ENCODE measurements around the gene CCM2.
"Not testable (repeated sequence)": the region's sequence is repeated elsewhere in the genome, so short reads cannot be mapped to it uniquely, and the experiment has no call there.

Gene CCM2

GRCh38 chr7:45020915-45021314 is 20.9 kb downstream of the CCM2 start:
- no peak overlapping the region for H3K4me3 ChIP-seq (ENCODE audit: low read length)
- WGBS, result 96% methylated on average over 5 of the region's 5 CpGs
- H3K27me3 ChIP-seq (ENCODE audit: insufficient read depth, low read length), result no peaks in the 10 kb centered on the region
- H3K9me3 ChIP-seq (ENCODE audit: insufficient read depth, low read depth, low read length), result no peaks in the 10 kb centered on the region; the same call in 1 of the 2 replicates
- no peak overlapping the region for H3K9ac ChIP-seq (ENCODE audit: low read depth, low read length)
- no peak overlapping the region for H3K27ac ChIP-seq (ENCODE audit: low read depth, low read length)
- no peaks in the 10 kb centered on the region; the same call in 1 of the 2 replicates for H3K36me3 ChIP-seq (ENCODE audit: insufficient read depth, low read length)
- no peaks in the 10 kb centered on the region for H3K4me1 ChIP-seq (ENCODE audit: insufficient read depth, low read length)

- no peak overlapping the region for H3K27ac ChIP-seq (ENCODE audit: low read depth, low read length)
- no peak overlapping the region for H3K4me3 ChIP-seq (ENCODE audit: low read length)
- 85% methylated on average over 3 of the region's 3 CpGs for WGBS
- no peak overlapping the region for H3K9ac ChIP-seq (ENCODE audit: low read depth, low read length)
- no peaks in the 10 kb centered on the region for H3K27me3 ChIP-seq (ENCODE audit: insufficient read depth, low read length)
- H3K4me1 ChIP-seq (ENCODE audit: insufficient read depth, low read length), result no peaks in the 10 kb centered on the region
- no peaks in the 10 kb centered on the region; the same call in 1 of the 2 replicates for H3K36me3 ChIP-seq (ENCODE audit: insufficient read depth, low read length)
- H3K9me3 ChIP-seq (ENCODE audit: insufficient read depth, low read depth, low read length), result no peaks in the 10 kb centered on the region; the same call in 1 of the 2 replicates
Observed at GRCh38 chr7:45021604-45022296, 21.7 kb downstream of the CCM2 start.

DNA sequence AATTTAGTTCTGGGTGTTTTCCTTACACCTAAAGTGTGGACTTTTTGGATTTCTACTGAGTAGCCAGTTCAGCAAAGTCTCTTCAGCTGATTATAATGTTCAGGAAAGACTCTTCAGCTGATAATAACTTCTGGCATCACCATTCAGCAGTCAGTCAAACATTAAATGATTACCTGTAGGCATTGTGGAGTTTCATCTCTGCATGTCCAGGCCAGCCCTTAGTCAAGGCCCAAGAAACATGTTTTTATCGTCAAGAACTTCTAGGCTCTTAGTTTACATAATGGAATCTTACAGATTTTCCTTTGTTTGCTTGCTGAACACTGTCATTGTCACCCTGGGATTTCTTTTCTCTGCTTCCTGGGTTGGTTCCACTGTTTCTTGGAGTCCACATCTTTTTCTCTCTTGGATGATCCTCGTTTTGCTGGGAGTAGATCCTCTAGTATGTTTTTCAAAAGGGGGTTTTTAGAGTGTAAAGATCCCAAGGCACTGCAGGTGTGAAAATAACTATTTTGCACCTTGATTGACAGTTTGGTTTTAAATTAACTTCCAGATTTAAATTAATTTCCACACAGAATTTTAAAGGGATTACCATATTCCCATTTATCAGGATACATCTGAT is 24.2 kb downstream of the CCM2 start:
- no peak overlapping the region for H3K4me3 ChIP-seq (ENCODE audit: low read length)
- no peaks in the 10 kb centered on the region for H3K27me3 ChIP-seq (ENCODE audit: insufficient read depth, low read length)
- no peaks in the 10 kb centered on the region for H3K9me3 ChIP-seq (ENCODE audit: insufficient read depth, low read depth, low read length)
- H3K9ac ChIP-seq (ENCODE audit: low read depth, low read length), result no peak overlapping the region
- no peak overlapping the region for H3K27ac ChIP-seq (ENCODE audit: low read depth, low read length)
- H3K36me3 ChIP-seq (ENCODE audit: insufficient read depth, low read length), result no peaks in the 10 kb centered on the region; the same call in 1 of the 2 replicates
- no peaks in the 10 kb centered on the region for H3K4me1 ChIP-seq (ENCODE audit: insufficient read depth, low read length)
- WGBS, result 78% methylated on average over 2 of the region's 2 CpGs

DNA sequence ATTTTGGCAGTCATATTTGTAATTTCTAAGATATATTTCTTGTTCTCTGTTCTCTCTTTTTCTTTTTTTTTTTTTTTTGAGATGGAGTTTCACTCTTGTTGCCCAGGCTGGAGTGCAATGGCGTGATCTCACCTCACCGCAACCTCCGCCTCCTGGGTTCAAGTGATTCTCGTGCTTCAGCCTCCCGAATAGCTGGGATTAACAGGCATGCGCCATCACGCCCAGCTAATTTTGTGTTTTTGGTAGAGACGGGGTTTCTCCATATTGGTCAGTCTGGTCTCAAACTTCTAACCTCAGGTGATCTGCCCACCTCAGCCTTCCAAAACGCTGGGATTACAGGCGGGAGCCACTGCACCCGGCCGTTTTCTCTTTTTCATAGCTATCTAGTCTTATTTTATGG is 25.5 kb downstream of the CCM2 start:
- 97% methylated on average over 10 of the region's 12 CpGs for WGBS
- not testable (repeated sequence) for H3K4me1 ChIP-seq (ENCODE audit: insufficient read depth, low read length); H3K9me3 ChIP-seq (ENCODE audit: insufficient read depth, low read depth, low read length); H3K36me3 ChIP-seq (ENCODE audit: insufficient read depth, low read length); H3K4me3 ChIP-seq (ENCODE audit: low read length); H3K27me3 ChIP-seq (ENCODE audit: insufficient read depth, low read length); H3K9ac ChIP-seq (ENCODE audit: low read depth, low read length); H3K27ac ChIP-seq (ENCODE audit: low read depth, low read length)

- H3K9me3 ChIP-seq (ENCODE audit: insufficient read depth, low read depth, low read length), result no peaks in the 10 kb centered on the region
- no peak overlapping the region for H3K4me3 ChIP-seq (ENCODE audit: low read length)
- H3K36me3 ChIP-seq (ENCODE audit: insufficient read depth, low read length), result no peaks in the 10 kb centered on the region; the same call in 1 of the 2 replicates
- 90% methylated on average over 1 of the region's 1 CpG for WGBS
- H3K27me3 ChIP-seq (ENCODE audit: insufficient read depth, low read length), result no peaks in the 10 kb centered on the region
- H3K4me1 ChIP-seq (ENCODE audit: insufficient read depth, low read length), result no peaks in the 10 kb centered on the region
- H3K27ac ChIP-seq (ENCODE audit: low read depth, low read length), result no peak overlapping the region
- no peak overlapping the region for H3K9ac ChIP-seq (ENCODE audit: low read depth, low read length)
Observed at GRCh38 chr7:45026013-45026412, 26.0 kb downstream of the CCM2 start.

- Histone ChIP-seq H3K4me3 (ENCODE audit: low read length) (no peak overlapping the region), H3K27ac (ENCODE audit: low read depth, low read length) (no peak overlapping the region), H3K27me3 (ENCODE audit: insufficient read depth, low read length) (no peaks in the 10 kb centered on the region), H3K36me3 (ENCODE audit: insufficient read depth, low read length) (no peaks in the 10 kb centered on the region; the same call in 1 of the 2 replicates), H3K9me3 (ENCODE audit: insufficient read depth, low read depth, low read length) (no peaks in the 10 kb centered on the region), H3K4me1 (ENCODE audit: insufficient read depth, low read length) (peaks cover 2% of the 10 kb centered on the region; the same call in 1 of the 2 replicates), H3K9ac (ENCODE audit: low read depth, low read length) (no peak overlapping the region)
- WGBS, result 96% methylated on average over 10 of the region's 10 CpGs
Observed at GRCh38 chr7:45026984-45027773, 27.2 kb downstream of the CCM2 start.

DNA sequence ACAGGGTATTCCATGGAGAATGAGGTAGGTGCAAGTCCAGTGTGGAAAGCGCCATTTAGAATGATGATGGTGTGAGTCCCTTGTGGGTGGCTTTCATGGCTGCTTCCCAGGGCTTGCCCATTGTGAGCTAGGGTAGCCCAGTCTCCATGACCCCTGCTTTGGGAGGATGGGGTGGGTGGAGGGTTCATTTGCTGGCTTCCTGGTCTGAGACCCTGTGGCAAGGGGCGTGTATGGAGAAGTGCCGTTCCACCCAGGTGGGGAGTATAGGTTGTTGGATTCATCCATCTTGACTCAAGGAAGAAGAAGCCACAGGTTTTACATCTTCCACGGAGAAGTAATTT is 27.7 kb downstream of the CCM2 start:
- 95% methylated on average over 4 of the region's 4 CpGs for WGBS
- Histone ChIP-seq H3K27me3 (ENCODE audit: insufficient read depth, low read length) (no peaks in the 10 kb centered on the region), H3K9me3 (ENCODE audit: insufficient read depth, low read depth, low read length) (no peaks in the 10 kb centered on the region), H3K9ac (ENCODE audit: low read depth, low read length) (no peak overlapping the region), H3K27ac (ENCODE audit: low read depth, low read length) (no peak overlapping the region), H3K4me1 (ENCODE audit: insufficient read depth, low read length) (peaks cover 2% of the 10 kb centered on the region; the same call in 1 of the 2 replicates), H3K4me3 (ENCODE audit: low read length) (no peak overlapping the region), H3K36me3 (ENCODE audit: insufficient read depth, low read length) (no peaks in the 10 kb centered on the region; the same call in 1 of the 2 replicates)

DNA sequence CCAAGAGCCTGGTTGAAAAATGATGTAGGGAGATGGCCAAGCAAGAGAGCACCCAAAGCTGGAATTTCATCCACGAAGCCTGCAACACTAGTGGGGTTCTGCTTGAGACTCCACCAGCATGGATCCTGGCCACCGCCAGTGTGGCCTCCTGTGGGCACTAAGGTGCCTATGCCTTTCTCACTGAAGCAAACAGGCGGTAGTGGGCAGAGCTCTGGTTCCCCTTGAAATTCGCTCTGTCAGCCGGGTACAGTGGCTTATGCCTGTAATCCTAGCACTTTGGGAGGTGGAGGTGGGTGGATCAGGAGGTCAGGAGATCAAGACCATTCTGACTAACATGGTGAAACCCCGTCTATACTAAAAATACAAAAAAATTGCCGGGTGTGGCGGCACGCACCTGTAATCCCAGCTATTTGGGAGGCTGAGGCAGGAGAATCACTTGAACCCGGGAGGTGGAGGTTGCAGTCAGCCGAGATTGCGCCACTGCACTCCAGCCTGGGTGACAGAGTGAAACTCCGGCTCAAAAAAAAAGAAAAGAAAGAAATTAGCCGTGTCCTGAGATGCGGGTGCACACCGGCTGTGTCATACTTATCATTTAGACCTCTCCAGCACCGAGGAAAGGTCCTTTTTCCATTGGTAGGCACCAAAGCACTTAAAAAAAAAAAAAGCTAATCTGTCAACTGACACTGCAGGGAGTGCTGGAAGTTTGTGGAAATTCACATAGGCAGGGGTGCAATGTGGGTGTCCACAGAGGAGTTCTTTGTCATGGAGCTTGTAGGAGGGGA is 28.3 kb downstream of the CCM2 start:
- Histone ChIP-seq H3K27me3 (ENCODE audit: insufficient read depth, low read length) (no peaks in the 10 kb centered on the region), H3K9me3 (ENCODE audit: insufficient read depth, low read depth, low read length) (no peaks in the 10 kb centered on the region), H3K4me1 (ENCODE audit: insufficient read depth, low read length) (peaks cover 2% of the 10 kb centered on the region; the same call in 1 of the 2 replicates), H3K9ac (ENCODE audit: low read depth, low read length) (no peak overlapping the region), H3K36me3 (ENCODE audit: insufficient read depth, low read length) (no peaks in the 10 kb centered on the region; the same call in 1 of the 2 replicates), H3K27ac (ENCODE audit: low read depth, low read length) (no peak overlapping the region), H3K4me3 (ENCODE audit: low read length) (no peak overlapping the region)
- 95% methylated on average over 17 of the region's 17 CpGs for WGBS

DNA sequence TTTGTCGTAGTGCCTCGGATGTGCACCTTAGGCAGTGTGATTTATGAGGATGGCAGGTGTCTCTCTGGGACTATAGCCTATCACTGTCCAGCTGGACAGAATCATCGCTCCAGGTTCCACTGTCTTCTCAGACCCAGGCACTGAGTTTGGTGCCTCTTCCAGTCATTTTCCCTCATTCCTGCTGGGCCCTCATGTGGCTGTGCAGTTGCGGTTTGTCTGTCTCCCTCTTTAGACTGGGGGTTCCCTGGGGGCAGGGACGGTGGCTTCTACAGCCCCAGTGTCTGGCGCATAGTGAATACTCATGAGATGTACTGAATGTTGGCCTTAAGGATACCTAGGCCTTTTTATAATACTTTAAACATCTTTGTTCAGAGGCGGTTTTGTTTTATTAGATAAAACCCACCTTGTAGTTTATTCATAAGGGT is 28.9 kb downstream of the CCM2 start:
- no peaks in the 10 kb centered on the region for H3K27me3 ChIP-seq (ENCODE audit: insufficient read depth, low read length)
- no peak overlapping the region for H3K9ac ChIP-seq (ENCODE audit: low read depth, low read length)
- WGBS, result 94% methylated on average over 5 of the region's 7 CpGs
- H3K27ac ChIP-seq (ENCODE audit: low read depth, low read length), result no peak overlapping the region
- peaks cover 2% of the 10 kb centered on the region; the same call in 1 of the 2 replicates for H3K4me1 ChIP-seq (ENCODE audit: insufficient read depth, low read length)
- H3K4me3 ChIP-seq (ENCODE audit: low read length), result no peak overlapping the region
- no peaks in the 10 kb centered on the region for H3K9me3 ChIP-seq (ENCODE audit: insufficient read depth, low read depth, low read length)
- H3K36me3 ChIP-seq (ENCODE audit: insufficient read depth, low read length), result no peaks in the 10 kb centered on the region; the same call in 1 of the 2 replicates

GRCh38 chr7:45031829-45032228 is 31.8 kb downstream of the CCM2 start:
- Histone ChIP-seq H3K4me1 (ENCODE audit: insufficient read depth, low read length) (peaks cover 18% of the 10 kb centered on the region), H3K27ac (ENCODE audit: low read depth, low read length) (no peak overlapping the region), H3K36me3 (ENCODE audit: insufficient read depth, low read length) (no peaks in the 10 kb centered on the region; the same call in 1 of the 2 replicates), H3K27me3 (ENCODE audit: insufficient read depth, low read length) (no peaks in the 10 kb centered on the region), H3K9ac (ENCODE audit: low read depth, low read length) (no peak overlapping the region), H3K9me3 (ENCODE audit: insufficient read depth, low read depth, low read length) (no peaks in the 10 kb centered on the region), H3K4me3 (ENCODE audit: low read length) (no peak overlapping the region)
- 64% methylated on average over 2 of the region's 4 CpGs for WGBS
